Fibroblast of lung (primary cell): ENCODE measurements around the gene NR5A1.

Source experiments
- EZH2 ChIP-seq: IDR thresholded peaks from 2 replicates; pipeline ENCODE4 v1.5.1; 2012; ENCODE audit warnings: low read length, control low read depth, mild to moderate bottlenecking; ENCODE audit errors: missing control alignments
- TF ChIP-seq, protein P1 (sequence below), 2 donors: IDR thresholded peaks in 1 of 2; conservative IDR thresholded peaks in 1 of 2; 1 replicate in 1 of 2; 2 replicates in 1 of 2; pipeline ENCODE4 v1.5.1; 2011 to 2012; ENCODE audit warnings: low read length in 2 of 2, control low read depth in 1 of 2, inconsistent platforms in 1 of 2, low read depth in 1 of 2, mild to moderate bottlenecking in 1 of 2

- TF ChIP-seq, protein P1, sequence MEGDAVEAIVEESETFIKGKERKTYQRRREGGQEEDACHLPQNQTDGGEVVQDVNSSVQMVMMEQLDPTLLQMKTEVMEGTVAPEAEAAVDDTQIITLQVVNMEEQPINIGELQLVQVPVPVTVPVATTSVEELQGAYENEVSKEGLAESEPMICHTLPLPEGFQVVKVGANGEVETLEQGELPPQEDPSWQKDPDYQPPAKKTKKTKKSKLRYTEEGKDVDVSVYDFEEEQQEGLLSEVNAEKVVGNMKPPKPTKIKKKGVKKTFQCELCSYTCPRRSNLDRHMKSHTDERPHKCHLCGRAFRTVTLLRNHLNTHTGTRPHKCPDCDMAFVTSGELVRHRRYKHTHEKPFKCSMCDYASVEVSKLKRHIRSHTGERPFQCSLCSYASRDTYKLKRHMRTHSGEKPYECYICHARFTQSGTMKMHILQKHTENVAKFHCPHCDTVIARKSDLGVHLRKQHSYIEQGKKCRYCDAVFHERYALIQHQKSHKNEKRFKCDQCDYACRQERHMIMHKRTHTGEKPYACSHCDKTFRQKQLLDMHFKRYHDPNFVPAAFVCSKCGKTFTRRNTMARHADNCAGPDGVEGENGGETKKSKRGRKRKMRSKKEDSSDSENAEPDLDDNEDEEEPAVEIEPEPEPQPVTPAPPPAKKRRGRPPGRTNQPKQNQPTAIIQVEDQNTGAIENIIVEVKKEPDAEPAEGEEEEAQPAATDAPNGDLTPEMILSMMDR (conservative IDR thresholded peaks at IDR 0.05 in 1 of 2, IDR thresholded peaks at IDR 0.05 in 1 of 2; ENCODE audit: low read depth in 1 of 2, low read length in 2 of 2) = no peak
- TF ChIP-seq EZH2 = no peak
Measured at GRCh38 chr9:124449381-124450151, 57.6 kb downstream of the NR5A1 start.
